ENCODE results near the gene FSCN2.

Gene FSCN2

DNA sequence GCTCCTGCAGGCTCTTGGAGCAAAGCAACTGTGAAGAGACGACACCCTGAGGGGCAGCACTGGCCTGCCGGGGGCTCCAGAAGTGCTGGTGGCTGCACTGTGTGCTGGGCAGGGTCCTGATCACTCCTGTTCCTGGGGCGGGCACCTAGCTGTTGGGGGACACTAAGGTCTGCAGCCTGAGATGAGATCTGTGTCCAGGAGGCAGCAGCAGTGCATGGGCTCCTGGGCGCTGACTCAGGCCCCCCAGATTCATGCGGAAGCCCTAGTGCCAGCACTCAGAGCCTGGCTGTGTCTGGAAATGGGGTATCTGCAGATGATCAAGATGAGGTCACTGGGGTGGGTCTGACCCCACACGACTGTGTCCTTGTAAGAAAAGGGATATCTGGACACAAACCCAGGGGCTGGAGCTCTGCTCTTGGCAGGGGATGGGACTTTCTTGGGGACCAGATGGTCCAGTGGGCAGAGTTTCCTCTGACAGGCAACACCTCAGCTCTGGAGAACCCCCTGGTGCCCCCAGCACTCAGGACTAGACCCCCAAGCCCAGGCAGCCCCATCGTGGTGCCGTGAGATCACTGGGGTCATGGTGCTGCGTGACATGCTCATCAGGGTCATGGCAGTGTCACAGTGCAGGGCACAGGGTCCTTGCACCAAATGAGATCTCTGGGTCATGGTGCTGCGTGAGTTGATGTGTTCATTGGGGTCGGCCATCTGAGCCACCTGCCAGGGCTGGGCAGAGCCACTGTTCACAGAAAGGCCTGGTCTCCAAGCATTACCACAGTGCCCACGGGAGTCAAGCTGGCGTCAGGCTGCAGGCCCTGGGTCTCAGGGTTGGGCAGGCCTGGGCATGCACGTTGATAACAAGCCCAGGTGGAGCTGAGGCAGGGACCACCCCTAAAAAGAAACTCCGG lies 14.5 kb downstream of the FSCN2 start:
- no peaks in the 10 kb centered on the region for H3K9me3 Mint-ChIP-seq
- H3K4me1 Mint-ChIP-seq (ENCODE audit: low read depth): peaks cover 6% of the 10 kb centered on the region
- H3K36me3 Mint-ChIP-seq (ENCODE audit: low read depth): peaks cover 100% of the 10 kb centered on the region
- H3K27me3 Mint-ChIP-seq: peaks cover 12% of the 10 kb centered on the region
- H3K4me3 Mint-ChIP-seq: no peak overlapping the region
- intact Hi-C loops (cut with micrococcal nuclease): no loop called here
- H3K27ac Mint-ChIP-seq: no peak overlapping the region

DNA sequence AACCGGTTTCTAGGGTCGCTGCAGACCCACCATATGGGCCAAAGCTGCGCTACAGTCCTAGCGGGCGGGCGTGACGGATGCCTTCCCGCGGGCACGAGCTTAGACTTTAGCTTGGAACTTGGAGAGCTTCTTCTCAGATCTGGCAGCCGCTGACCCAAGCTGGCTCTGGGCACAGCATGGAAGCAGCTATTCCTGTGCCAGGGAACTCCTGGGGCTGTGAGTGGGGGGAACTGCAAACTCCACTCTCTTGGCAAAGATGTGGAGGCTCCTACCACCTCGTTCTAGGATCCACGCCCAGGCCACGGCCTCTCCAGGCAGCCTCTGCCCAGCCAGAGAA lies 15.1 kb downstream of the FSCN2 start:
- H3K4me3 Mint-ChIP-seq: no peak overlapping the region
- no peak overlapping the region for H3K27ac Mint-ChIP-seq
- peaks cover 100% of the 10 kb centered on the region for H3K36me3 Mint-ChIP-seq (ENCODE audit: low read depth)
- intact Hi-C loops (cut with micrococcal nuclease): no loop called here
- H3K27me3 Mint-ChIP-seq: peaks cover 6% of the 10 kb centered on the region
- no peaks in the 10 kb centered on the region for H3K4me1 Mint-ChIP-seq (ENCODE audit: low read depth)
- no peaks in the 10 kb centered on the region for H3K9me3 Mint-ChIP-seq

DNA sequence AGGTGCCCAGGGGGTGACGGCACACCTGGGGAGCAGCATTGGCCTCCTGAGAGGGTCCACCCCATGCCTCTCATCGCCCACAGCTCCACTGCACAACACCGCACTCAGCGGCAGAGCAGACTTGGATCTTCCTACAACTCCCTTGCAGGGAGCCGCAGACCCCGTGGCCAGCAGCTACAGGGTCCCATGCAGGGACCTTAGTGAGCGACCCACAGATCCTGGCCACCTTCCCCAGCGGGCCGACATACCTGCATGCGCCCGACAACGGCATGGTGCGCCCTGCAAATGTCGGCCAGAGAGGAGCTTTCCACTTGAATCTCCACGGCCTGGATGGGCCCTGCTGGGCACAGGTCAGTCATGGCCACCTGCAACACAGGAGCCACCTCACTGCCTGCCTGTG lies 15.6 kb downstream of the FSCN2 start:
- H3K27ac Mint-ChIP-seq: no peak overlapping the region
- peaks cover 100% of the 10 kb centered on the region for H3K36me3 Mint-ChIP-seq (ENCODE audit: low read depth)
- no peaks in the 10 kb centered on the region for H3K4me1 Mint-ChIP-seq (ENCODE audit: low read depth)
- H3K27me3 Mint-ChIP-seq: peaks cover 2% of the 10 kb centered on the region
- H3K4me3 Mint-ChIP-seq: no peak overlapping the region
- no peaks in the 10 kb centered on the region for H3K9me3 Mint-ChIP-seq
- intact Hi-C loops (cut with micrococcal nuclease): no loop called here

DNA sequence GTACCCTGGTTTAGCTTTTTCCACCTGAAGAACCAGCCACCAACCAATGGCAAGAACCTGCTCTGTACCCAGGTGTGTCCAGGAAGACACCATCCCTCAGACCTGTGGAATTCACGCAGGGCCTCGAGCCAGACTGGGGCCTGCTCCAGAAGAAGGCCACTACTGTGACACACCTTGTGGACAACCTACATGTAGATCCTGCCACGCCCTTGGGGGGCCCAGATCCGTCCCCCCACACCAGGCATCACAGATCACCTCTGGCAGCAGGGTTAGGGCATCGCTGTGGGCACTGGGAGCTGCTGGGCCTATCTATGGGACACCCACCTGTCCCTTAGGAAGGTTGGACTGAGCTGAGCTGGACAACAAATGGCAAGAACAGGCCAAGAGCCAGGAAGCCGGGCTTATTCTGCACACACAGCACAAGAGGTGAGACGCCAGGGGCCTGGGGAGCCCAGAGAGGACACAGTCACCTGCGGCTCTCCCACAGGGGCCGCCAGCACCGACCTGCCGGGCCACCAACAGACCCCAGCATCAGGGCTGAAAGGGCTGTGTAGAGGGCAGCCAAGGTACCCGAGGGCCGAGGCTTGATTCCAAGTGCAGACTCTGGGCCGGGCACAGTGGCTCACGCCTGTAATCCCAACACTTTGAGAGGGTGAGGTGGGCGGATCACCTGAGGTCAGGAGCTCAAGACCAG lies 16.3 kb downstream of the FSCN2 start:
- Mint-ChIP-seq H3K27ac (no peak overlapping the region), H3K4me1 (ENCODE audit: low read depth) (peaks cover 5% of the 10 kb centered on the region), H3K9me3 (no peaks in the 10 kb centered on the region), H3K27me3 (no peaks in the 10 kb centered on the region), H3K4me3 (no peak overlapping the region), H3K36me3 (ENCODE audit: low read depth) (peaks cover 100% of the 10 kb centered on the region)
- intact Hi-C loops (cut with micrococcal nuclease): no loop called here

DNA sequence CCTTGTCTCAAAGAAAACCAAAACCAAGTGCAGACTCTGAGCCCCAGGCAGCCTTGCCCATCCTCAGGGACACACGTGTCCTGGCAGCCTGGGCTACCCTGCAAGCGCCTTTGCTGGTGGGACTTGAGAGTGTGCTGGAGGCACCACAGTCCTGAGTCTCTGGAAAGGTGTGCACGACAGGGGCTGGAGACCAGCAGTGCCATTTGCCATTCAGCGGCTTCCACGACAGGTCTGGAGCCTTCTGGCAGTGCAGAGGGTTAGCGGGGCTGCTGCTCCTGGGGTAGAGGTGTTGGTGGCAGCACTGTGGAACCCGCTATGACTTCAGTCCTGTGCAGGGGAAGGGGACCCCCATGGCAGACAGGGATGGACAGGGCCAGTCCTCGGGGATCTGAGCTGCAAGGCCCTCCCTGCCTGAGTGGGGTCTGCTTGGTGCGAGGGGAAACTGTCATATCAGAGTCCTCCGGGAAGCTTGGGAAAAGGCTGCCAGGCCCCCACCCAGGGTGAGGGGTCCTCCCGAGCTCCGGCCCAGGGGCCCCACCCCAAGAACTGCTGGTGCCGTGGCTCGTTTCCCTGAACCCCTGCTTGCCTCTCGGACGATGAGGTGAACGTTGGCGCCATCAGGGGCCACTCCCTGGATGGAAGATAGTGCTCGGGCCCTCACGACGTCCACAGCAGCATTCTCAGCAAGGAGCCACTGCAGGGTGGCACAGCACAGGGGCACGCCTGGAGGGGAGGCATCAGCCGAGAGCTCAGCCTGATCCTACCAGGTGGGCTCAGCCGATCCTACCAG lies 17.2 kb downstream of the FSCN2 start:
- H3K9me3 Mint-ChIP-seq: no peaks in the 10 kb centered on the region
- peaks cover 14% of the 10 kb centered on the region for H3K4me1 Mint-ChIP-seq (ENCODE audit: low read depth)
- no peak overlapping the region for H3K4me3 Mint-ChIP-seq
- no peaks in the 10 kb centered on the region for H3K27me3 Mint-ChIP-seq
- intact Hi-C loops (cut with micrococcal nuclease): no loop called here
- H3K27ac Mint-ChIP-seq: no peak overlapping the region
- H3K36me3 Mint-ChIP-seq (ENCODE audit: low read depth): peaks cover 100% of the 10 kb centered on the region

DNA sequence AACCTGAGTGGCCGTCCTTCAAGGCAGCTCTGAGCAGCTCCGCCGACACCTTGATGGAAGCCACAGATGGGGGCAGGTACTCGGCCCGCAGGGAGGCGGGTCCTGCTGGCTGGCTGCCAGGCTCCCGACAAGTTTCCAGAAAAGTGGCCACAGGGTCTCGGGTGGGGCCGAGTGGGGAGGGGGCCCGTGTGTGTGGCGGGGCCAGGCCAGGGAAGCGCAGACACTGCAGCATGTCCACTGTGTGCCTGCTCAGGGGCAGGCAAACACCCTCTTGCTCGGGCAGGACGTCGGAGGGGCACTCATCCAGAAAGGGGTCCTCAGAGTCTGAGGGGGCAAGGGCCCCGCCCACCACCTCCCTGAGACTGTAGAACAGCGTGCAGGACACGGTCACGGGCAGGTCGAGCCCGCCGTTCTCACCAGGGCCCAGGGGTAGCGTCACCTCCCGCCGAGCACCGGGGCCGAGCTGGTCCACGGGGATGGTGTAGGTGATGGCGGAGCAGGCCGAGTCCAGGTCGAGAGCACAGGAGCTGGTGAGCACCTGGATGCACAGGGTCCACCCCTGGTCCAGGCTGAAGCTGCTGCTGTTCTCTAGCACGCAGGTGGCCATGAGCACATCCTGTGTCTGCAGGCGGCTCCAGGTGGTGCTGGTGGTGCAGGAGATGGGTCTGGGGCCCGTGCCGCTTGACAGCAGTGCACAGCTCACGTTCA lies 18.9 kb downstream of the FSCN2 start:
- intact Hi-C loops (cut with micrococcal nuclease): no loop called here
- no peaks in the 10 kb centered on the region for H3K27me3 Mint-ChIP-seq
- no peaks in the 10 kb centered on the region for H3K9me3 Mint-ChIP-seq
- peaks cover 28% of the 10 kb centered on the region for H3K4me1 Mint-ChIP-seq (ENCODE audit: low read depth)
- no peak overlapping the region for H3K4me3 Mint-ChIP-seq
- peaks cover 100% of the 10 kb centered on the region for H3K36me3 Mint-ChIP-seq (ENCODE audit: low read depth)
- no peak overlapping the region for H3K27ac Mint-ChIP-seq

DNA sequence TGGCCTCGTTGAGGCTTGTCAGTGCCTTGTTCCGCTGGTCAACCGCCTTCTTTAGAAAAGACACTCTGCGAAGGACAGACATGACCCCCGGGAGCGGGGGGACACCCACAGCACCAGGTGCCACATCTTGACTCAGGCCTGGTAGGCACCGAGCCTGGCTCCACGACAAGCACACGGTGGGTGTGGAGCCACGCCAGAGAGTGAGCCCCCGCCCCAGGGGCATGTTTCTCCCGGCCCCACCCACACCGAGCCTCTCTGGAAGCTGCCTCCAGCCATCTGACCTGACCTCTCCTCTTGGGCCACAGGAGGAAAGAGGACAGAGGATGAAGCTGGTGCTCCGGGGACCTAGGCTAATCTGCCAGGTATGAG lies 19.4 kb downstream of the FSCN2 start:
- Mint-ChIP-seq H3K27ac (no peak overlapping the region), H3K4me1 (ENCODE audit: low read depth) (peaks cover 28% of the 10 kb centered on the region), H3K27me3 (no peaks in the 10 kb centered on the region), H3K36me3 (ENCODE audit: low read depth) (peaks cover 96% of the 10 kb centered on the region), H3K9me3 (no peaks in the 10 kb centered on the region), H3K4me3 (no peak overlapping the region)
- intact Hi-C loops (cut with micrococcal nuclease): no loop called here

DNA sequence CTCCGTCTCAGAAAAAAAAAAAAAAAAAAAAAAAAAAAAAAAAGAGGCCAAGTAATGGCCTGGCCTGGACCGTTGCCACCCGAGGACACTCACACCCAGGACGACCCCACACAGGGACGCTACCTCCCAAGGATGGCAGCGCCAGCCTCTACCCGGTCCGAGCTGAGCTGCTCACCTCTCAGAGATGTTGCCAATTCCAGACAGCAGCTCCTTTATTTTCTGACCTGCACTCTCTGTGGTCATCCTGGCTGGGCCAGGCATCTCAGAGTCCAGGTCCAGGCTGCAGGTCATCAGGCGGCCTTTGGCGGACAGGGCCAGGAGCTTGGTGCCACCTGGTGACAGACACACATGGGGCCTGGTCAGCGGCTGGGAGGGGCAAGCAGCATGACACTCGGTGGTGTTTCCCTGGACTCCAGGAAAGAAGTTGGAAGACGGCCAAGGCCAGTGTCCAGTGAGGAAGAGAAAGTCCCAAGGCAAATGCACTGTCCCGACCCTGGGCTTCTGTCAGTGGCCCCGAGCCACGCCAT lies 20.9 kb downstream of the FSCN2 start:
- Mint-ChIP-seq H3K27ac (no peak overlapping the region), H3K4me1 (ENCODE audit: low read depth) (peaks cover 43% of the 10 kb centered on the region), H3K27me3 (no peaks in the 10 kb centered on the region), H3K4me3 (no peak overlapping the region), H3K36me3 (ENCODE audit: low read depth) (peaks cover 85% of the 10 kb centered on the region), H3K9me3 (no peaks in the 10 kb centered on the region)
- intact Hi-C loops (cut with micrococcal nuclease): no loop called here

DNA sequence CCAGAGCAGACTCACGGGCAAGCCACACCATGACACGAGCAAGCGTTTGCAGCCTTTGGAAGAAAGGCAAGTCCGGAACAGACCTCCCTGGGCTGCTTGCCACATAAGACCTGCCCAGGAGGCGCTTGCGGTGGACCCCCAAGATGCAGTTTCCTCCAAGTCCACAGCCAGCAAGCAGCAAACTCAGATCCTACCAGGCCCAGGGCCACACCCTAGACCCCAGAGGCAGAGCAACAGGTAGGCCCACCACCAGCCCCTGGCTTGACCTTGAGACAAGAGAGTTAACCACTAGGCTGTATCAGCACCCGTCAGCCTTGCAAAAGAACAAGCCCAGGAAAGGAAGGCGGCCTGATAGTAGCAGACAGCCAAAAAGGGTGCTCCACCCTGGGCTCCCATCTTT lies 21.6 kb downstream of the FSCN2 start:
- Mint-ChIP-seq H3K4me3 (no peak overlapping the region), H3K4me1 (ENCODE audit: low read depth) (peaks cover 47% of the 10 kb centered on the region), H3K36me3 (ENCODE audit: low read depth) (peaks cover 78% of the 10 kb centered on the region), H3K9me3 (no peaks in the 10 kb centered on the region), H3K27me3 (no peaks in the 10 kb centered on the region), H3K27ac (no peak overlapping the region)
- intact Hi-C loops (cut with micrococcal nuclease): no loop called here

DNA sequence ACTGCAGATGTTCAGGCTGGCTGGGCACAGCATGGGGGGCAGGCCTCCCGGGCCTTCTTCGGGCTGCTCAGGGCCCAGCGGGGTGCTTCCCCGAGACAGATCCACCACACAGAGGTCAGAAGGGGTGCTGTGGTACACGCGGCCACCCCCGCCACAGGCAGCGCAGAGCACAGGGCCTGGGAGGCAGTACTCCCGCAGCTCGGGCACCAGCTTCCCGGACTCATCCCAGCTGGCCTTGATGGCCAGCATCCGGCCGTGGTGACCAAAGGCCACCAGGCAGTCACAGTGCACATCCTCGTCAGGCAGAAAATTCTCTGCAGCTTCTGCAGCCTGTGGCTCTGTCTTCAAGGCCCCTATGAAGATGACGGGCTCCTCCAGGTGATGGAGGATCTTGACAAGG lies 22.1 kb downstream of the FSCN2 start:
- intact Hi-C loops (cut with micrococcal nuclease): no loop called here
- H3K4me1 Mint-ChIP-seq (ENCODE audit: low read depth): peaks cover 47% of the 10 kb centered on the region
- H3K4me3 Mint-ChIP-seq: peak overlapping the region; percentile 32
- no peaks in the 10 kb centered on the region for H3K27me3 Mint-ChIP-seq
- no peaks in the 10 kb centered on the region for H3K9me3 Mint-ChIP-seq
- H3K36me3 Mint-ChIP-seq (ENCODE audit: low read depth): peaks cover 73% of the 10 kb centered on the region
- H3K27ac Mint-ChIP-seq: no peak overlapping the region

DNA sequence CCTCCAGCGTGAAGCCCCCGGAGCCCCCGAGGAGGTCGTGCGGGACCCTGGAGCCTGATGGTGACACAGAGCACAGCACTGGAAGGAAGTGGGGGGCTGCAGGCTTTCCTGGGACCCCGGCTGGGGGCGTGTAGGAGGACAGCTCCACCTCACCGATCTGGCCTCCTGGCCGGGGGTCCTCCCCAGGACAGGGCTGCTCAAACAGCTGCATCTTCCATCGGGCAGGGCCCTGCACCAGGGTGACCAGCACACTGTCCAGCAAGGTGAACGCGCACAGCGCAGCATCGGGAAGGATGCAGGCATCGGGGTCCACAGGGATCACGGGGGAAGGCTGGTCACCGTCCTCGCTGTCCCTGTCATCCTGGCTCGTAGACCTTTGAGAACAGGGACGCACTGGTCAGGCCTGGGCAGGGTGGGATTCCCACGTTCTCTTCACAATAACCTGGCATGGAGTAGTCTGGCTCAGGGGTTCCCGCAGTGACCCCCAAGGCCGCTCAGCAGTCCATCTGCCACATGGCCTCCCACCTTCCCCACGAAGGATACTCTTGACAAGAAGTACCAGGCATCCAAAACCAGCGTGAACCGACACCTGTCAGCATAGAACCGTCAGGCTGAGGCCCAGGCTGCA lies 22.8 kb downstream of the FSCN2 start:
- Mint-ChIP-seq H3K27ac (peak overlapping the region; percentile 90), H3K4me1 (ENCODE audit: low read depth) (peaks cover 47% of the 10 kb centered on the region), H3K4me3 (peak overlapping the region; percentile 92), H3K9me3 (no peaks in the 10 kb centered on the region), H3K36me3 (ENCODE audit: low read depth) (peaks cover 71% of the 10 kb centered on the region), H3K27me3 (no peaks in the 10 kb centered on the region)
- intact Hi-C loops (cut with micrococcal nuclease): no loop called here

DNA sequence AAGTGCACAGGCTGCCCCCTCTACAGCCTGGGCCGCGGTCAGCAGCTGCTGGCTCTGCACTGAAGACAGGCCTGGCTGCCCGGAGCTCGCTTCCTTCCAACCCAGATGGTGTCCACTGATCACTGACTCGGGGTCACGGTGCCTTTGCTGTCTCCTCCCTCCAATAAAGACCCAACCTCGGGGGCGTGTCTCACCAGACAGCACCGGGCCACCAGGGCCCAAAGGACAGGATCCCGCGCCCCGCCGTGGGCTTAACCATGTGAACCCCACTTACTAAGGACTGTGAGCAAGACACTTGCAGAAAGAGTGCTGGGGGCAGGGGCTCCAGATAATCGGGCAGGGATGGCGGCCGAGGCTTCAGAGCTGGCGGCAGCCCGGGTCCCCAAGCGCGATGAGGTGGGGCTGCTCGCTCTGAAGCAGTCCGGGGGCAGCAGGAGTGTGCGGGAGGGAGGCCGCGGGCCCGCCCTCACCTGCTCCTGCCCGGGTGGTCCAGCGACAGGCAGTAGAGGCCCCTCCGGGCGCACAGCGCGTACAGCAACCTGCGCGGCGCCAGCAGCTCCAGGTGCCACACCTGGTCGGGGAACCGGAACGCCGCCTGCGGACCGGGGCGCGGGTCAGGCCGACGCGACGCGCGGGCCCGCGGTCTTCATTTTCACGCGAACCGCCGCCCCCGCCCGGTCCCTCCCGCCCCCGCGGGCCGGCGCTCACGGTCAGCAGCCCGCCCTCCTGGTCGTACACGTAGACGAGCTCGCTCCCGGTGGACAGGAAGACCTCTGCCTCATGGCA lies 23.5 kb downstream of the FSCN2 start:
- H3K27me3 Mint-ChIP-seq: no peaks in the 10 kb centered on the region
- peak overlapping the region; percentile 92 for H3K4me3 Mint-ChIP-seq

More for the DNA sequence above, 23.5 kb downstream of the FSCN2 start:
- H3K36me3 Mint-ChIP-seq (ENCODE audit: low read depth): peaks cover 71% of the 10 kb centered on the region
- peak overlapping the region; percentile 90 for H3K27ac Mint-ChIP-seq
- no peaks in the 10 kb centered on the region for H3K9me3 Mint-ChIP-seq
- intact Hi-C loops (cut with micrococcal nuclease): loop anchor here (2.0 kb wide), 2 partner anchors 37 to 47 kb away; no protein-coding TSS in a partner anchor
- peaks cover 51% of the 10 kb centered on the region for H3K4me1 Mint-ChIP-seq (ENCODE audit: low read depth)
